ENCODE measurements around the gene OPCML. TPM values are rescaled to one million over a fixed set of nuclear protein-coding genes. Genes with fewer than 3 reads are reported as not detected.

Gene OPCML
- total RNA-seq, 1 experiment from 2014 or later, result not detected

GRCh38 chr11:133207995-133208394 is 324.3 kb downstream of the OPCML start:
- H3K4me3 ChIP-seq (ENCODE audit: low read depth in 2 of 2, low read length in 2 of 2), result no peak overlapping the region
- BruUV-seq (replicated peaks), result no TSS peak
- ATAC-seq (no peak), DNase-seq (ENCODE audit: low read depth, low spot score) (no peak)
- H3K36me3 ChIP-seq (ENCODE audit: control insufficient read depth, insufficient read depth, low read length), result no peaks in the 10 kb centered on the region
- in situ Hi-C loops (cut with HindIII; ENCODE audit: low pct_unique_long_range_greater_than_20kb, low sequenced_read_pairs), result no loop called here
- no peaks in the 10 kb centered on the region for H3K27me3 ChIP-seq (ENCODE audit: control insufficient read depth, insufficient read depth, low read length)
- intact Hi-C loops (cut with micrococcal nuclease; ENCODE audit: unreplicated experiment), result no loop called here
- TF ChIP-seq, protein P1, sequence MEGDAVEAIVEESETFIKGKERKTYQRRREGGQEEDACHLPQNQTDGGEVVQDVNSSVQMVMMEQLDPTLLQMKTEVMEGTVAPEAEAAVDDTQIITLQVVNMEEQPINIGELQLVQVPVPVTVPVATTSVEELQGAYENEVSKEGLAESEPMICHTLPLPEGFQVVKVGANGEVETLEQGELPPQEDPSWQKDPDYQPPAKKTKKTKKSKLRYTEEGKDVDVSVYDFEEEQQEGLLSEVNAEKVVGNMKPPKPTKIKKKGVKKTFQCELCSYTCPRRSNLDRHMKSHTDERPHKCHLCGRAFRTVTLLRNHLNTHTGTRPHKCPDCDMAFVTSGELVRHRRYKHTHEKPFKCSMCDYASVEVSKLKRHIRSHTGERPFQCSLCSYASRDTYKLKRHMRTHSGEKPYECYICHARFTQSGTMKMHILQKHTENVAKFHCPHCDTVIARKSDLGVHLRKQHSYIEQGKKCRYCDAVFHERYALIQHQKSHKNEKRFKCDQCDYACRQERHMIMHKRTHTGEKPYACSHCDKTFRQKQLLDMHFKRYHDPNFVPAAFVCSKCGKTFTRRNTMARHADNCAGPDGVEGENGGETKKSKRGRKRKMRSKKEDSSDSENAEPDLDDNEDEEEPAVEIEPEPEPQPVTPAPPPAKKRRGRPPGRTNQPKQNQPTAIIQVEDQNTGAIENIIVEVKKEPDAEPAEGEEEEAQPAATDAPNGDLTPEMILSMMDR (IDR thresholded peaks at IDR 0.05), result no peak
- TF ChIP-seq TCF7L2 (IDR thresholded peaks at IDR 0.05; ENCODE audit: low read depth, low read length), result no peak
- no peak for TF ChIP-seq POLR2AphosphoS5 (IDR thresholded peaks at IDR 0.05; ENCODE audit: low read depth, low read length)
- no peak for TF ChIP-seq SIN3A (IDR thresholded peaks at IDR 0.05; ENCODE audit: borderline replicate concordance, insufficient read depth, low read depth, low read length)
- TF ChIP-seq, protein P2, sequence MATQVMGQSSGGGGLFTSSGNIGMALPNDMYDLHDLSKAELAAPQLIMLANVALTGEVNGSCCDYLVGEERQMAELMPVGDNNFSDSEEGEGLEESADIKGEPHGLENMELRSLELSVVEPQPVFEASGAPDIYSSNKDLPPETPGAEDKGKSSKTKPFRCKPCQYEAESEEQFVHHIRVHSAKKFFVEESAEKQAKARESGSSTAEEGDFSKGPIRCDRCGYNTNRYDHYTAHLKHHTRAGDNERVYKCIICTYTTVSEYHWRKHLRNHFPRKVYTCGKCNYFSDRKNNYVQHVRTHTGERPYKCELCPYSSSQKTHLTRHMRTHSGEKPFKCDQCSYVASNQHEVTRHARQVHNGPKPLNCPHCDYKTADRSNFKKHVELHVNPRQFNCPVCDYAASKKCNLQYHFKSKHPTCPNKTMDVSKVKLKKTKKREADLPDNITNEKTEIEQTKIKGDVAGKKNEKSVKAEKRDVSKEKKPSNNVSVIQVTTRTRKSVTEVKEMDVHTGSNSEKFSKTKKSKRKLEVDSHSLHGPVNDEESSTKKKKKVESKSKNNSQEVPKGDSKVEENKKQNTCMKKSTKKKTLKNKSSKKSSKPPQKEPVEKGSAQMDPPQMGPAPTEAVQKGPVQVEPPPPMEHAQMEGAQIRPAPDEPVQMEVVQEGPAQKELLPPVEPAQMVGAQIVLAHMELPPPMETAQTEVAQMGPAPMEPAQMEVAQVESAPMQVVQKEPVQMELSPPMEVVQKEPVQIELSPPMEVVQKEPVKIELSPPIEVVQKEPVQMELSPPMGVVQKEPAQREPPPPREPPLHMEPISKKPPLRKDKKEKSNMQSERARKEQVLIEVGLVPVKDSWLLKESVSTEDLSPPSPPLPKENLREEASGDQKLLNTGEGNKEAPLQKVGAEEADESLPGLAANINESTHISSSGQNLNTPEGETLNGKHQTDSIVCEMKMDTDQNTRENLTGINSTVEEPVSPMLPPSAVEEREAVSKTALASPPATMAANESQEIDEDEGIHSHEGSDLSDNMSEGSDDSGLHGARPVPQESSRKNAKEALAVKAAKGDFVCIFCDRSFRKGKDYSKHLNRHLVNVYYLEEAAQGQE (IDR thresholded peaks at IDR 0.05; ENCODE audit: insufficient read depth in 1 of 2, low read depth in 2 of 2, low read length in 1 of 2), result no peak
- no peaks in the 10 kb centered on the region for H3K9me3 ChIP-seq (ENCODE audit: control insufficient read depth, insufficient read depth, low read depth, low read length)
- H3K27ac ChIP-seq (ENCODE audit: low read length), result no peak overlapping the region
- H3K4me1 ChIP-seq (ENCODE audit: control insufficient read depth, insufficient read depth, low read length), result no peaks in the 10 kb centered on the region
- CTCF ChIA-PET, result no interaction called here
- POLR2A ChIA-PET, result interaction anchor here (0.6 kb wide), 1 partner anchor 104 kb away, joined by 3 read pairs; no protein-coding TSS in a partner anchor

DNA sequence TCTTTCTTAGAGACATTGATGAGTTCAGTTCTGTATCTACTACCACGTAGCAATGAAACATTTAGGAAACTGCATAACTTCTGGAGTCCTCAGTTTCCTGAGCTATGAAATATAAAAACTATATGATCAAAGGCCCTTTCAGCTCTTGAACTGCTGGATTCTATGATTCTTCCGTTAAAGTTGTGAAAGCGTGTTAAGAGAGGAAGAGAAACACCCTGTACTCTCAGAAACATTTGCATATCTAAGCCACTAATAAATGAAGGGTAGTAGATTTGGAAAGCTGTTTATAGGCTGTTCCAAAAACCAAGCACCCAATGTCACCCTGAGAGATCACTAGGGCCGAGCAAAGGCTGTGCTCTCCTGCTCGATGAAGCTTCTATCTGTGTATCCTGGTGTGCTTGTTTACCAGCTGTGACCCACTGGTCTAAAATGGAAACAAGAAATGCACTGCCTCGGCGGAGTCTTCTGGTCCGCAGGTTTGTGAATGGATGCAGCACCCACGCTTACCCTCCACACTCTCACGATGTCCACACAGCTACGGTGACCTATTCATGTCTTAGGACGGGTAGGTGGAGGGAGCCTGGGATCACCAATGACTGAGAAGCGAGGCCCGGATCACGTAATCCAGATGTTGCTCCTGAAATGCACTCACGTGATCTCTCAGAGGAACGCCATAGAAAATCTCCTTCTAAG is 325.8 kb downstream of the OPCML start:
- CTCF ChIA-PET, result no interaction called here
- TF ChIP-seq, protein P1 (IDR thresholded peaks at IDR 0.05), result no peak
- TF ChIP-seq TCF7L2 (IDR thresholded peaks at IDR 0.05; ENCODE audit: low read depth, low read length), result no peak
- no peak for TF ChIP-seq POLR2AphosphoS5 (IDR thresholded peaks at IDR 0.05; ENCODE audit: low read depth, low read length)
- TF ChIP-seq, protein P2 (IDR thresholded peaks at IDR 0.05; ENCODE audit: insufficient read depth in 1 of 2, low read depth in 2 of 2, low read length in 1 of 2), result no peak
- no peak for TF ChIP-seq SIN3A (IDR thresholded peaks at IDR 0.05; ENCODE audit: borderline replicate concordance, insufficient read depth, low read depth, low read length)
- BruUV-seq (replicated peaks), result no TSS peak

More for the DNA sequence above, 325.8 kb downstream of the OPCML start:
- no peak overlapping the region for H3K27ac ChIP-seq (ENCODE audit: low read length)
- H3K9me3 ChIP-seq (ENCODE audit: control insufficient read depth, insufficient read depth, low read depth, low read length), result no peaks in the 10 kb centered on the region
- no peaks in the 10 kb centered on the region for H3K27me3 ChIP-seq (ENCODE audit: control insufficient read depth, insufficient read depth, low read length)
- no peaks in the 10 kb centered on the region for H3K4me1 ChIP-seq (ENCODE audit: control insufficient read depth, insufficient read depth, low read length)
- DNase-seq (ENCODE audit: low read depth, low spot score), result no peak
- in situ Hi-C loops (cut with HindIII; ENCODE audit: low pct_unique_long_range_greater_than_20kb, low sequenced_read_pairs), result no loop called here
- no peak overlapping the region for H3K4me3 ChIP-seq (ENCODE audit: low read depth in 2 of 2, low read length in 2 of 2)
- intact Hi-C loops (cut with micrococcal nuclease; ENCODE audit: unreplicated experiment), result no loop called here
- POLR2A ChIA-PET, result no interaction called here
- no peak for ATAC-seq
- no peaks in the 10 kb centered on the region for H3K36me3 ChIP-seq (ENCODE audit: control insufficient read depth, insufficient read depth, low read length)
